ENCODE data around the gene PUS1.

Gene PUS1

DNA sequence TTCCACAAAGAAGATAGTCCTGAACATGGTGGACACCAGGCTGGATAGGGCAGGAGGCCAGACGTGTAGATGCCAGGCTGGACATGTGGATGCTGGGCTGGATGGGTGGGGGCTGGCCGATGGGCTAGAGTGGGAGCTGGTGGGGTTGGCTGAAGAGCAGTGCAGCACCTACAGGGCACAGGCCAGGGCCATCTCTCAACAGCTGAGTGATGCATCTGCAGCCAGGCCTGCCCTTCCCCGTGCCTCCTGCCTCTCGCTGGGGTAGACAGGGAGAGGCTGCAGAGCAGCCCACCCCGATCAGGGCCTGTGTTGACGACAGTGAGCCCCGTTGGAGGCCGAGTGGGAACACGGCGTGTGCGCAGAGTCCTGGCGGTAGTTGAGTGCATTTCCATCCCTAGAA, 59.9 kb downstream of the PUS1 start:
- peaks cover 33% of the 10 kb centered on the region for H3K36me3 ChIP-seq (ENCODE audit: insufficient read depth, low read length)
- H3K9ac ChIP-seq (ENCODE audit: low read depth, low read length), result no peak overlapping the region
- H3K4me1 ChIP-seq (ENCODE audit: insufficient read depth, low read length), result peaks cover 34% of the 10 kb centered on the region
- H3K9me3 ChIP-seq (ENCODE audit: control insufficient read depth, insufficient read depth, low read length), result no peaks in the 10 kb centered on the region

DNA sequence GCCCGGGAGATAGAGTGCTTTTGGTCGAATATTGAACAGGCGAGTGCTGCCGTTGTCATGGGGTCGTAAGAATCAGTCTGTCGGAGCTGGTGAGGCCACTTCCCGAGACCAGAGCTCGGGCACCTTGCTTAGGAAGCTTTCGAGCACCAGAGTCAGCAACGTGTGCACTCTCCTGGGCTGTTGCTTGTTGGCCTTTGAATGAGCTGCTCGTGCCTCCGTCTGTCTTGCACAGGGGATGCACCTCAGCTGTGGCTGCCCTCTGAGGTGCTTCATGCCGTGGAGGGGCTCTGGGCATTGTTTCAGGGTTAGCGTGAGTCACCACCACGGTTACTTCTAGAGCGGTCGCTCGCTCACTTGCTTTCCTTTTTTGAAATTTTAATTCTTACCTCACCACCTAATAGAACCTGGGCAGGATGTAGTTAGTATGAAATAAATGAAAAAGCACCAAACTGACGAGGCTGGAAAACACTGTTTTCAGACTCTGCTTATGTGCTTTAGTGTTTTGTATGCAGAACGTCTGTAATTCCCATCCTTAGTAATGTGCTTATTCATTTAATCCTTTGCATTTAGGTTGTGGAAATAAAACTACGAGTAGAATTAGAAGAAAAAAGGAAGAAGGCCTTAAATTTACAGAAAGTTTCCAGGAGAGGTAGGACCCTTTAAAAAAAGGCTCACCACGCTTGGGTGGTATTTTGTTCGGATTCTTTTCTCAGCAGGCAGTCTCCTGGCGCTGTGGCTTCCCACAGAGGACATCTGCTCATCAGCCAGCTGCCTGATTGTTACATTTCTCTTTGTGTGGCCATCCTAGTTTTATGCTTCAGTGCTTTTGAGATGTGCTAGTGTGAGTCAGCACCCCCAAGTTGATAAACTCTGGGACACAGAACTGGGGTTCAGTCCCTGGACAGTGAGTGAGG, 61.2 kb downstream of the PUS1 start:
- Histone ChIP-seq H3K9ac (ENCODE audit: low read depth, low read length) (no peak overlapping the region), H3K36me3 (ENCODE audit: insufficient read depth, low read length) (peaks cover 40% of the 10 kb centered on the region), H3K4me1 (ENCODE audit: insufficient read depth, low read length) (peaks cover 34% of the 10 kb centered on the region), H3K9me3 (ENCODE audit: control insufficient read depth, insufficient read depth, low read length) (no peaks in the 10 kb centered on the region)

DNA sequence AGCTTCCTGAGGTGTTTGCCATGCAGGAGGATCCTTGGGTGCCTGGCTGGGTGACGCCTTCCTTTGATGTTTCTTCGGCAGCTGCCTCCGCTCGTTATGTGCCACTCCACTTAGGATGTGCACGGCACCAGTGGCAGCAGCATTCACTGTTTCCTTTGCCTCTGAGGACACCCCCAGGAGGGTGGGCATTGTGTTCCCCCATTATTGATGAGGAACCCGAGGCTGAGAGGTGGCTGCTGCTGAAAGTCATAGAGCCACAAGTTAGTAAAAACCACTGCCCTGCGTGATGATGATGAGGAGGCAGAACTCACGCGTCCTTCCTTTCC, 61.9 kb downstream of the PUS1 start:
- peaks cover 34% of the 10 kb centered on the region for H3K4me1 ChIP-seq (ENCODE audit: insufficient read depth, low read length)
- H3K9me3 ChIP-seq (ENCODE audit: control insufficient read depth, insufficient read depth, low read length), result no peaks in the 10 kb centered on the region
- no peak overlapping the region for H3K9ac ChIP-seq (ENCODE audit: low read depth, low read length)
- peaks cover 40% of the 10 kb centered on the region for H3K36me3 ChIP-seq (ENCODE audit: insufficient read depth, low read length)

DNA sequence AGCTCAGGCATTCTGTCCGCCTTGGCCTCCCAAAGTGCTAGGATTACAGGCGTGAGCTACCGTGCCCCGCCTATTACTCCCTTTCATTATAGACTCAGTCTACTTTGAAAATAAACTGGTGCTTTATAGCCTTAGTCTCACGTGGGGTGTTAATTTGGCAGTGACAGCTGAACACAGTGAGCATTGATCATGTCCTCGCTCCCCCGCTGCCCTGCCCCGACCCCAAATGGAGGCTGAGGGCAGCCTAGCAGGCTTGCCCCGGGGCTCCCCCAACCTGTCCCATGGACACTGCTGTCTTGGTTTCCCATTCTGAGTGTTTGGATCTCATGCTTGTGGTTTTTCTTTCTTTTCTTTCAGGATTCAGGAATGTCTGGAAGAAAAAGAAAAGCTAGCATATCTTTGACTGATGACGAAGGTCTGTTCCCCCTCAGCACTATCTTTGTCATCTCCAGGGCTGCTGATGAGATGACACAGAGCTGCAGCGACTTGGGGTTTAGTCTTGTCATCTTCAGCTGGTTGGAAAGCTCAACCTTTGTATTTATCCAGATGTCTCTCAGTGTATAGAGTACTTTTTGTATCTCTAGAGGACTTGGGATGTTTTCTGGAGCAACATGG, 62.8 kb downstream of the PUS1 start:
- peaks cover 28% of the 10 kb centered on the region for H3K4me1 ChIP-seq (ENCODE audit: insufficient read depth, low read length)
- peaks cover 33% of the 10 kb centered on the region for H3K36me3 ChIP-seq (ENCODE audit: insufficient read depth, low read length)
- no peaks in the 10 kb centered on the region for H3K9me3 ChIP-seq (ENCODE audit: control insufficient read depth, insufficient read depth, low read length)
- no peak overlapping the region for H3K9ac ChIP-seq (ENCODE audit: low read depth, low read length)

DNA sequence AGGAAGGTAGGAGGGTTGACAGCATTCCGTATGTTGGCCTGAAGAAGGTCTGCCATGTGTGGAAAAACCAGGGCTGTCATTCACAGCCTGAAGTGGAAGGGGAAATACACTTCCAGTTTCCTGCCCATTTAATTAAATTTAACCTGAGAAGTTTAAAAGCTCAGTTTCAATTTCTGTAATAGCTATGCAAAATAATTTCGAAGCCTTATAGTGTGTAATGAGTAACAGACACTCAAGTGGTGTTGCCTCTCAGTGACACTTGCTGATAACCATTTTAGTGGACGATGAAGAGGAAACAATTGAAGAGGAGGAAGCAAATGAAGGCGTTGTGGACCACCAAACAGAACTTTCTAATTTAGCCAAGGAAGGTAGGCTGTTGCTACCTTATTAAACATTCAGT, 65.5 kb downstream of the PUS1 start:
- H3K9me3 ChIP-seq (ENCODE audit: control insufficient read depth, insufficient read depth, low read length), result no peaks in the 10 kb centered on the region
- no peak overlapping the region for H3K9ac ChIP-seq (ENCODE audit: low read depth, low read length)
- peaks cover 27% of the 10 kb centered on the region for H3K36me3 ChIP-seq (ENCODE audit: insufficient read depth, low read length)
- H3K4me1 ChIP-seq (ENCODE audit: insufficient read depth, low read length), result peaks cover 20% of the 10 kb centered on the region
